Activated CD8-positive, alpha-beta T cell treated with anti-CD3 and anti-CD28 coated beads for 36 hours (primary cell): Measurements from ENCODE around the gene XPNPEP2. TPM values are rescaled to one million over a fixed set of nuclear protein-coding genes. Genes with fewer than 3 reads are reported as not detected.
A peak's percentile ranks its signal among the peaks of the same experiment; 100 is the strongest.

Experiments used
- ATAC-seq: fragments of 200-7000 bp; cut with Tn5 transposase; one replicate; pipeline ENCODE4 v1.10.0; 2021; ENCODE audit warnings: mild to moderate bottlenecking, moderate library complexity
- CTCF ChIA-PET: fragments of 350-600 bp; sonication (Branson Sonifier 250); formaldehyde crosslinking; loops from one replicate; lab custom pipeline; 2021; ENCODE audit warnings: antibody characterized with exemption; lab: Charles Lee
- POLR2A ChIA-PET: fragments of 350-600 bp; sonication (Branson Sonifier 250); formaldehyde crosslinking; loops from one replicate; lab custom pipeline; 2021; ENCODE audit warnings: antibody characterized with exemption; lab: Charles Lee
- DNase-seq: peaks from one replicate; pipeline ENCODE4 v3.0.0-alpha.2; 2020
- H3K27ac Mint-ChIP-seq: one replicate; pipeline ENCODE4 v1.8.0; 2021; ENCODE audit warnings: mild to moderate bottlenecking, mixed read lengths
- H3K27me3 Mint-ChIP-seq: one replicate; pipeline ENCODE4 v1.8.0; 2021; ENCODE audit warnings: mixed read lengths
- H3K36me3 Mint-ChIP-seq: one replicate; pipeline ENCODE4 v1.8.0; 2021; ENCODE audit warnings: low read depth, mixed read lengths
- H3K4me1 Mint-ChIP-seq: one replicate; pipeline ENCODE4 v1.8.0; 2021; ENCODE audit warnings: low read depth, mixed read lengths
- H3K4me3 Mint-ChIP-seq: one replicate; pipeline ENCODE4 v1.8.0; 2021; ENCODE audit warnings: mild to moderate bottlenecking, moderate library complexity, mixed read lengths
- H3K9me3 Mint-ChIP-seq: one replicate; pipeline ENCODE4 v1.8.0; 2021; ENCODE audit warnings: mixed read lengths
- intact Hi-C: fragments of 100-400 bp; cut with micrococcal nuclease; formaldehyde crosslinking; loops from one replicate; pipeline ENCODE4 v1.10.0; 2022
- total RNA-seq, 2 experiments: library from RNA; stranded (reverse); gene quantifications; one replicate each; pipeline ENCODE4 v1.2.3, GENCODE V29; 2021
- TF ChIP-seq, protein P1 (sequence below): fragments of 200-600 bp; IDR thresholded peaks from one replicate; pipeline ENCODE4 v1.8.0; 2022; ENCODE audit warnings: antibody characterized with exemption, mild to moderate bottlenecking

Gene XPNPEP2
- total RNA-seq, 2 experiments from 2014 or later, result 0.16 to 0.38 TPM

DNA sequence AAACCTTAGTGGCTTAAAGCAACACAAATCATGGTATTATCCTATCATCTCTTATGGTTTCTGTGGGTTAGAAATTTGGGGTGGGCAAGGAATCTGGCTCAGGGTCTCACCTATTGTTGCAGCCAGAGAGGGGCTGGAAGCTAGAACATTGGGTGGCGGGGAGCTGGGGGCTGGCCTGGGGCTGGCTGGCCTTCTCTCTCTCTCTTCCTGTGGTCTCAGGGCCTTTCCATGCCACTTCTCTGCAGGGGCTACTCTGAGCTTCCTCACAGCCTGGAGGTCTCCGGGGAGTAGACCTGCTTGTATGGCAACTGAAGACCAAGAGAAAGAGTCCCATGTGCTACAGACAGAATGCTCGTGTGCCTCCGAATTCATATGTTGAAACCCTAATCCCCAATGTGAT is 10.7 kb upstream of the XPNPEP2 start:
- H3K9me3 Mint-ChIP-seq, result no peaks in the 10 kb centered on the region
- H3K4me3 Mint-ChIP-seq, result no peak overlapping the region
- peaks cover 15% of the 10 kb centered on the region for H3K4me1 Mint-ChIP-seq
- CTCF ChIA-PET, result interaction anchor here (1.6 to 5.1 kb wide), 2 partner anchors 41 to 90 kb away, joined by 3 to 57 read pairs; no protein-coding TSS in a partner anchor
- ATAC-seq, result no peak
- intact Hi-C loops, result loop anchor here (5.0 to 10.0 kb wide), 2 partner anchors 93 to 121 kb away; no protein-coding TSS in a partner anchor
- H3K27ac Mint-ChIP-seq, result no peak overlapping the region
- no peaks in the 10 kb centered on the region for H3K27me3 Mint-ChIP-seq
- POLR2A ChIA-PET, result no interaction called here
- H3K36me3 Mint-ChIP-seq, result no peaks in the 10 kb centered on the region
- no peak for DNase-seq
- TF ChIP-seq, protein P1, sequence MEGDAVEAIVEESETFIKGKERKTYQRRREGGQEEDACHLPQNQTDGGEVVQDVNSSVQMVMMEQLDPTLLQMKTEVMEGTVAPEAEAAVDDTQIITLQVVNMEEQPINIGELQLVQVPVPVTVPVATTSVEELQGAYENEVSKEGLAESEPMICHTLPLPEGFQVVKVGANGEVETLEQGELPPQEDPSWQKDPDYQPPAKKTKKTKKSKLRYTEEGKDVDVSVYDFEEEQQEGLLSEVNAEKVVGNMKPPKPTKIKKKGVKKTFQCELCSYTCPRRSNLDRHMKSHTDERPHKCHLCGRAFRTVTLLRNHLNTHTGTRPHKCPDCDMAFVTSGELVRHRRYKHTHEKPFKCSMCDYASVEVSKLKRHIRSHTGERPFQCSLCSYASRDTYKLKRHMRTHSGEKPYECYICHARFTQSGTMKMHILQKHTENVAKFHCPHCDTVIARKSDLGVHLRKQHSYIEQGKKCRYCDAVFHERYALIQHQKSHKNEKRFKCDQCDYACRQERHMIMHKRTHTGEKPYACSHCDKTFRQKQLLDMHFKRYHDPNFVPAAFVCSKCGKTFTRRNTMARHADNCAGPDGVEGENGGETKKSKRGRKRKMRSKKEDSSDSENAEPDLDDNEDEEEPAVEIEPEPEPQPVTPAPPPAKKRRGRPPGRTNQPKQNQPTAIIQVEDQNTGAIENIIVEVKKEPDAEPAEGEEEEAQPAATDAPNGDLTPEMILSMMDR, result no peak

DNA sequence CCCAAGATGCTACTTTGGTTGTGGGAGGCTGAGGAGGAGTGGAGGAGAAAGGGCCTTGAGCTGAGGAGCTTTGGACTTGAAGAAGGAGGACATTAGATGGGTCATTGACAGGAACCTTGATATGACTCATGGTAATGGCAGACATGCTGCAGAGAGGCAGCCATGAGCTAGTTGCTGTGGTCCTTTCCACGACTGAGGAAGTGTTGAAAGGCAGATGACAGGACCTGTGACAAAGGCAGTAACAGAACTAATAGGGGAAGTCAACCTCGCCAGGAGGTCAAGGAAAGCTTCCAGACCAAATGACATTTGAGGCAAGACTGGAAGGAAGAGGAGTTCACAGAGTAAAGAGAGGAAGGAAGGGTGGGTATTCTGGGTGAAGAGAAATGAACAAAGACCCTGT is 7.6 kb upstream of the XPNPEP2 start:
- no peak for ATAC-seq
- Mint-ChIP-seq H3K27me3 (no peaks in the 10 kb centered on the region), H3K4me1 (peaks cover 14% of the 10 kb centered on the region), H3K9me3 (no peaks in the 10 kb centered on the region), H3K27ac (no peak overlapping the region), H3K36me3 (no peaks in the 10 kb centered on the region), H3K4me3 (no peak overlapping the region)
- intact Hi-C loops, result no loop called here
- CTCF ChIA-PET, result interaction anchor here (1.1 kb wide), 2 partner anchors 94 to 293 kb away, joined by 3 to 5 read pairs; no protein-coding TSS in a partner anchor
- TF ChIP-seq, protein P1, result no peak
- POLR2A ChIA-PET, result no interaction called here
- no peak for DNase-seq

DNA sequence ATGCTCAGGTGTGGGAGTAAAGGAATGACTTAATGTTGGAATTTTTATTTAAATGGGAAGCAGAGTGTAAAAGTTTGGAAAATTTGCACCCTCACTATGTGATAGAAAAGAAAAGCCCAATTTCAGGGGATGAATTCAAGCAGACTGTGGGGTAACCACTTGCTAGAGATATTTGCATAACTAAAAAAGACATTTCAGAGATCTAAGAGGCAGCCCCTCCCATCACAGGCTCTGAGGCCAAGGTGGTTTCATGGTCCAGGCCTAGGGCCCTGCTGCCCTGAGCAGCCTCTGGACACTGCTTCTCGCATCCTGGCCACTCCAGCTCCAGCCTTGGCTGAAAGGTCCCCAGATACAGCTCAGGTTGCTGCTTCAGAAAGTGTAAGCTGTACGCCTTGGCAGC is 5.9 kb upstream of the XPNPEP2 start:
- Mint-ChIP-seq H3K27ac (no peak overlapping the region), H3K9me3 (no peaks in the 10 kb centered on the region), H3K27me3 (no peaks in the 10 kb centered on the region), H3K36me3 (no peaks in the 10 kb centered on the region), H3K4me1 (peaks cover 24% of the 10 kb centered on the region), H3K4me3 (no peak overlapping the region)
- CTCF ChIA-PET, result no interaction called here
- ATAC-seq, result no peak
- TF ChIP-seq, protein P1, result no peak
- DNase-seq, result no peak
- POLR2A ChIA-PET, result no interaction called here
- intact Hi-C loops, result no loop called here

DNA sequence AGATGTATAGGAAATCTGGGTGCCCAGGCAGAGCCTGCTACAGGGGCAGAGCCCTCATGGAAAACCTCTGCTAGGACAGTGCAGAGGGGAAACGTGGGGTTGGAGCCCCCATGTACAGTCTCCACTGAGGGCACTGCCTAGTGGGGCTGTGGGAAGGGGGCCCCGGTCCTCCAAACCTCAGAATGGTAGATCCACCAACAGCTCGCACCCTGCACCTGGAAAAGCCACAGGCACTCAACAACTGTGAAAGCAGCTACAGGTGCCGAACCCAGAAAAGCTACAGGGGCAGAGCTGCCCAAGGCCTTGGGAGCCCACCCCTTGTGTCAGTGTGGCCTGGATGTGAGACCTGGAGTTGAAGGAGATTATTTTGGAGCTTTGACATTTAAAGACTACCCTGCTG is 5.4 kb upstream of the XPNPEP2 start:
- CTCF ChIA-PET, result no interaction called here
- no peak for ATAC-seq
- no peak for DNase-seq
- Mint-ChIP-seq H3K27ac (no peak overlapping the region), H3K27me3 (no peaks in the 10 kb centered on the region), H3K4me1 (peaks cover 29% of the 10 kb centered on the region), H3K4me3 (no peak overlapping the region), H3K9me3 (no peaks in the 10 kb centered on the region), H3K36me3 (no peaks in the 10 kb centered on the region)
- POLR2A ChIA-PET, result no interaction called here
- intact Hi-C loops, result no loop called here
- TF ChIP-seq, protein P1, result no peak

DNA sequence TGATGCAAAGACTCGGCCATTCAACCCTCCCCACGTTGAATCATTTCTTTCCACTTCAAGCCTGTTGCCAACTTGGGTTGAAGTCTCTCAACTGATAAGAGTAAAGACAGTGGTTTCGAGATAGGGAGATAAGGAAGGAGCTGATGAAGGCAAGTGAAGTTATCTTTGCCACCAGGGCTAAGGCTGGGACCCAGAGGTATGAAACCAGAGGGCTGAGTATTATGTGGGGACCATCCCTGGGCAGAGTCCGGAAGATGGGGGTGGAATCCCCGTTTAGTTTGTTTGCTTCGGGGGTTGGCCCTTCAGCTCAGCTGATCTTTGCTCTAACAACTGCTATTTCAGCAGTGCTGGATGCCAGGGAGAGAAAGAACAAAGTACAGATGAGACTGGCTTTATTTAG is 2.3 kb upstream of the XPNPEP2 start:
- Mint-ChIP-seq H3K9me3 (no peaks in the 10 kb centered on the region), H3K4me3 (no peak overlapping the region), H3K4me1 (peaks cover 24% of the 10 kb centered on the region), H3K27me3 (no peaks in the 10 kb centered on the region), H3K36me3 (no peaks in the 10 kb centered on the region), H3K27ac (peak overlapping the region; percentile 11)
- peak; percentile 35 for DNase-seq
- intact Hi-C loops, result no loop called here
- ATAC-seq, result peak; percentile 73
- ChIA-PET POLR2A (no interaction called here), CTCF (interaction anchor here (0.7 to 6.1 kb wide), 6 partner anchors 10 to 188 kb away, joined by 3 to 35 read pairs (median 4); no protein-coding TSS in a partner anchor)
- TF ChIP-seq, protein P1, result no peak
